GM12878 (cell line): ENCODE data around the gene AMHR2. TPM values are rescaled to one million over a fixed set of nuclear protein-coding genes. Genes with fewer than 3 reads are reported as not detected.
A peak's percentile ranks its signal among the peaks of the same experiment; 100 is the strongest.

Experiments
- ATAC-seq: fragments of 200-7000 bp; cut with Tn5 transposase; 3 replicates; pipeline ENCODE4 v1.9.1; 2020; ENCODE audit warnings: mild to moderate bottlenecking, moderate library complexity
- BruUV-seq: library from RNA; stranded (reverse); fragments of 400-500 nt; replicated peaks from 2 replicates; lab custom pipeline; 2021; lab: Mats Ljungman, UMichigan
- CTCF ChIA-PET: fragments of 300-600 bp; sonication (Branson Sonifier 250); formaldehyde crosslinking; extraction: SDS; loops from one replicate; lab custom pipeline; 2021; ENCODE audit warnings: inconsistent platforms; lab: Yijun Ruan, JAX
- POLR2A ChIA-PET: fragments of 350-600 bp; formaldehyde crosslinking; extraction: SDS; loops from one replicate; lab custom pipeline; 2021; ENCODE audit warnings: inconsistent platforms; lab: Charles Lee
- RAD21 ChIA-PET: fragments of 300-600 bp; sonication (Branson Sonifier 250); formaldehyde crosslinking; loops from one replicate; lab custom pipeline; 2023; ENCODE audit warnings: antibody characterized with exemption; ENCODE audit not compliant: unreplicated experiment; lab: Charles Lee
- SMC1A ChIA-PET: fragments of 300-600 bp; sonication (Branson Sonifier 250); formaldehyde crosslinking; loops from one replicate; lab custom pipeline; 2023; ENCODE audit not compliant: unreplicated experiment, uncharacterized antibody; lab: Charles Lee
- DNase-seq: peaks from one replicate; pipeline ENCODE4 v3.0.0-alpha.2; 2011; ENCODE audit warnings: low read depth, low spot score
- FAIRE-seq: peaks from 3 replicates; lab custom pipeline; 2011; peaks lifted over from hg19 to GRCh38; lab: Jason Lieb, UNC
- H2AFZ ChIP-seq: 2 replicates; pipeline ENCODE4 v1.6.0; 2011; ENCODE audit warnings: low read depth, low read length, control low read depth; ENCODE audit not compliant: control insufficient read depth
- H3K27ac ChIP-seq: 2 replicates; pipeline ENCODE4 v1.5.1; 2011; ENCODE audit warnings: control low read depth; ENCODE audit not compliant: control insufficient read depth, insufficient read depth
- H3K27me3 ChIP-seq, 2 experiments: replicated peaks in 1 of 2; 2 replicates each; pipeline versions ENCODE4 v1.6.0 to v1.6.1; 2011; ENCODE audit warnings: low read length in 1 of 2; ENCODE audit not compliant: control insufficient read depth in 2 of 2, insufficient read depth in 2 of 2
- H3K36me3 ChIP-seq, 2 experiments: 2 replicates each; pipeline ENCODE4 v1.5.1; 2011; ENCODE audit warnings: low read length in 1 of 2; ENCODE audit not compliant: control insufficient read depth in 2 of 2, insufficient read depth in 2 of 2
- H3K4me1 ChIP-seq: 2 replicates; pipeline ENCODE4 v1.6.1; 2011; ENCODE audit warnings: mild to moderate bottlenecking, low read length, moderate library complexity, mixed read lengths; ENCODE audit not compliant: control insufficient read depth, insufficient read depth
- H3K4me2 ChIP-seq: 2 replicates; pipeline ENCODE4 v1.6.0; 2011; ENCODE audit warnings: control low read depth; ENCODE audit not compliant: control insufficient read depth, insufficient read depth
- H3K4me3 ChIP-seq: fragments of 200-600 bp; sonication (generic); 2 replicates; pipeline ENCODE4 v1.5.1; 2016
- H3K79me2 ChIP-seq: 2 replicates; pipeline ENCODE4 v1.6.0; 2011; ENCODE audit warnings: low read length; ENCODE audit not compliant: control insufficient read depth, insufficient read depth
- H3K9ac ChIP-seq: 2 replicates; pipeline ENCODE4 v1.8.0; 2011; ENCODE audit warnings: low read length, control low read depth, mixed read lengths; ENCODE audit not compliant: control insufficient read depth, insufficient read depth
- H3K9me3 ChIP-seq: replicated peaks from 3 replicates; pipeline ENCODE4 v1.5.1; 2011; ENCODE audit warnings: mild to moderate bottlenecking, low read length; ENCODE audit not compliant: control insufficient read depth, insufficient read depth
- H4K20me1 ChIP-seq: 2 replicates; pipeline ENCODE4 v1.6.0; 2011; ENCODE audit not compliant: control insufficient read depth, insufficient read depth
- ATF7 ChIP-seq: fragments of 450-650 bp; IDR thresholded peaks from 2 replicates; pipeline ENCODE4 v1.6.1; 2016; ENCODE audit warnings: low read depth, mild to moderate bottlenecking
- CBX3 ChIP-seq: fragments of 200-600 bp; sonication (generic); IDR thresholded peaks from 2 replicates; pipeline ENCODE4 v1.6.1; 2016; ENCODE audit warnings: low read depth, borderline replicate concordance
- E2F8 ChIP-seq: fragments of 450-650 bp; IDR thresholded peaks from 2 replicates; pipeline ENCODE4 v1.6.1; 2018; ENCODE audit warnings: mild to moderate bottlenecking, low read depth, moderate library complexity; ENCODE audit not compliant: partially characterized antibody
- FOXM1 ChIP-seq: IDR thresholded peaks from 2 replicates; pipeline ENCODE4 v1.6.1; 2012; ENCODE audit warnings: low read depth, mild to moderate bottlenecking, inconsistent platforms, low read length, moderate library complexity
- MEF2A ChIP-seq: IDR thresholded peaks from 2 replicates; pipeline ENCODE4 v1.6.1; 2011; ENCODE audit warnings: low read depth, mild to moderate bottlenecking, low read length, moderate library complexity; ENCODE audit not compliant: insufficient read depth
- SMARCA5 ChIP-seq: fragments of 450-650 bp; IDR thresholded peaks from 2 replicates; pipeline ENCODE4 v1.6.1; 2017; ENCODE audit warnings: mild to moderate bottlenecking
- ZNF384 ChIP-seq: IDR thresholded peaks from 2 replicates; pipeline ENCODE4 v1.6.1; 2012; ENCODE audit warnings: low read depth, mild to moderate bottlenecking, low read length, improper control_type of control experiment, borderline replicate concordance
- ZSCAN29 ChIP-seq: fragments of 450-650 bp; IDR thresholded peaks from 2 replicates; pipeline ENCODE4 v1.6.1; 2017; ENCODE audit warnings: mild to moderate bottlenecking, moderate library complexity
- WGBS: methylation state at CpG from one replicate; pipeline ENCODE4 v1.1.6; 2016; ENCODE audit warnings: low lambda C conversion rate; ENCODE audit not compliant: insufficient replicate concordance, insufficient coverage; ENCODE audit errors: missing lambda C conversion rate; 5-methylcytosine and 5-hydroxymethylcytosine counted together
- in situ Hi-C: fragments of 300-500 bp; cut with MboI; formaldehyde crosslinking; loops from 9 replicates; pipeline ENCODE4 v1.14.3; 2018; ENCODE audit warnings: mixed read lengths
- intact Hi-C: fragments of 100-400 bp; cut with micrococcal nuclease; formaldehyde crosslinking; loops from one replicate; pipeline ENCODE4 v1.14.2; 2022; ENCODE audit not compliant: unreplicated experiment
- polyA plus RNA-seq, 11 experiments: library from polyadenylated mRNA; depleted of rRNA in 4 of 11; unstranded in 6 of 11; stranded (reverse) in 5 of 11; fragments of >200 nt; fragmentation: Nextera tagmentation in 4 of 11; fragmentation: Illumina TruSeq in 1 of 11; extraction: Ambion mirVana in 4 of 11; extraction: Trizol in 1 of 11; gene quantifications; 1 replicate in 1 of 11; 2 replicates in 10 of 11; pipeline versions ENCODE4 v1.2.1 to v1.2.3, GENCODE V29; 2011 to 2016; ENCODE audit warnings: inconsistent platforms in 2 of 11, missing spikeins in 2 of 11, low read depth in 1 of 11
- total RNA-seq, 4 experiments: library from RNA; depleted of rRNA in 3 of 4; stranded (reverse); fragments of >200 nt in 3 of 4; fragmentation: Illumina TruSeq in 1 of 4; extraction: Trizol in 1 of 4; gene quantifications; 2 replicates each; pipeline versions ENCODE4 v1.2.1 to v1.2.3, GENCODE V29; 2013 to 2021
- TF ChIP-seq, protein P1 (sequence below): fragments of 450-650 bp; IDR thresholded peaks from 2 replicates; pipeline ENCODE4 v1.6.1; 2017; ENCODE audit warnings: mild to moderate bottlenecking, moderate library complexity
- TF ChIP-seq, protein P2 (sequence below): fragments of 450-650 bp; IDR thresholded peaks from 2 replicates; pipeline ENCODE4 v1.6.1; 2016; ENCODE audit warnings: mild to moderate bottlenecking

The AMHR2 gene
- total and polyA plus RNA-seq, 10 of the 15 experiments (the other 5 are each of a cell fraction or from before 2014, with no cell fraction given) = 0.06 TPM; not detected in 9

- TF ChIP-seq, protein P1, sequence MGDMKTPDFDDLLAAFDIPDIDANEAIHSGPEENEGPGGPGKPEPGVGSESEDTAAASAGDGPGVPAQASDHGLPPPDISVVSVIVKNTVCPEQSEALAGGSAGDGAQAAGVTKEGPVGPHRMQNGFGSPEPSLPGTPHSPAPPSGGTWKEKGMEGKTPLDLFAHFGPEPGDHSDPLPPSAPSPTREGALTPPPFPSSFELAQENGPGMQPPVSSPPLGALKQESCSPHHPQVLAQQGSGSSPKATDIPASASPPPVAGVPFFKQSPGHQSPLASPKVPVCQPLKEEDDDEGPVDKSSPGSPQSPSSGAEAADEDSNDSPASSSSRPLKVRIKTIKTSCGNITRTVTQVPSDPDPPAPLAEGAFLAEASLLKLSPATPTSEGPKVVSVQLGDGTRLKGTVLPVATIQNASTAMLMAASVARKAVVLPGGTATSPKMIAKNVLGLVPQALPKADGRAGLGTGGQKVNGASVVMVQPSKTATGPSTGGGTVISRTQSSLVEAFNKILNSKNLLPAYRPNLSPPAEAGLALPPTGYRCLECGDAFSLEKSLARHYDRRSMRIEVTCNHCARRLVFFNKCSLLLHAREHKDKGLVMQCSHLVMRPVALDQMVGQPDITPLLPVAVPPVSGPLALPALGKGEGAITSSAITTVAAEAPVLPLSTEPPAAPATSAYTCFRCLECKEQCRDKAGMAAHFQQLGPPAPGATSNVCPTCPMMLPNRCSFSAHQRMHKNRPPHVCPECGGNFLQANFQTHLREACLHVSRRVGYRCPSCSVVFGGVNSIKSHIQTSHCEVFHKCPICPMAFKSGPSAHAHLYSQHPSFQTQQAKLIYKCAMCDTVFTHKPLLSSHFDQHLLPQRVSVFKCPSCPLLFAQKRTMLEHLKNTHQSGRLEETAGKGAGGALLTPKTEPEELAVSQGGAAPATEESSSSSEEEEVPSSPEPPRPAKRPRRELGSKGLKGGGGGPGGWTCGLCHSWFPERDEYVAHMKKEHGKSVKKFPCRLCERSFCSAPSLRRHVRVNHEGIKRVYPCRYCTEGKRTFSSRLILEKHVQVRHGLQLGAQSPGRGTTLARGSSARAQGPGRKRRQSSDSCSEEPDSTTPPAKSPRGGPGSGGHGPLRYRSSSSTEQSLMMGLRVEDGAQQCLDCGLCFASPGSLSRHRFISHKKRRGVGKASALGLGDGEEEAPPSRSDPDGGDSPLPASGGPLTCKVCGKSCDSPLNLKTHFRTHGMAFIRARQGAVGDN = peak; percentile 75
Observed at GRCh38 chr12:53378724-53379388, 44.8 kb upstream of the AMHR2 start (continued).

- H3K27ac ChIP-seq = peak overlapping the region; percentile 89
- H3K36me3 ChIP-seq = peaks cover 11% of the 10 kb centered on the region in 2 experiments; a peak in 3 of 4 replicates
- intact Hi-C loops = loop anchor here (1.0 to 5.0 kb wide), 3 partner anchors 43 to 122 kb away; partner anchors contain the start of genes AMHR2, PCBP2 and TARBP2
- peak overlapping the region; percentile 91 for H3K9ac ChIP-seq
- POLR2A ChIA-PET = interaction anchor here (0.6 to 2.7 kb wide), 24 partner anchors 12 to 1119 kb away, joined by 3 to 24 read pairs (median 5); partner anchors contain the start of genes AAAS, ATF7, ESPL1 and PRR13
- H4K20me1 ChIP-seq = peaks cover 4% of the 10 kb centered on the region; the same call in 1 of the 2 replicates
- CTCF ChIA-PET = interaction anchor here (0.9 to 3.1 kb wide), 14 partner anchors 25 to 296 kb away, joined by 3 to 32 read pairs (median 4); partner anchors contain the start of genes AAAS, ATP5MC2, CSAD and ZNF740
- peaks cover 25% of the 10 kb centered on the region for H3K4me1 ChIP-seq
- WGBS = under 1% methylated on average over 29 of the region's 29 CpGs
- no TSS peak for BruUV-seq
- H3K4me3 ChIP-seq = peak overlapping the region; percentile 62
- peaks cover 33% of the 10 kb centered on the region for H3K79me2 ChIP-seq
- no peaks in the 10 kb centered on the region; the same call in 2 of the 3 replicates for H3K9me3 ChIP-seq
- in situ Hi-C loops = no loop called here
- DNase-seq (peak; percentile 100), FAIRE-seq (peak; percentile 100), ATAC-seq (peak; percentile 84)
- SMC1A ChIA-PET = interaction anchor here (0.7 to 6.9 kb wide), 16 partner anchors 9 to 171 kb away, joined by 3 to 124 read pairs (median 4); partner anchors contain the start of genes AAAS and TARBP2
- peak overlapping the region; percentile 84 for H3K4me2 ChIP-seq
- RAD21 ChIA-PET = interaction anchor here (0.6 to 6.4 kb wide), 21 partner anchors 9 to 325 kb away, joined by 3 to 91 read pairs (median 4); partner anchors contain the start of genes AAAS, ESPL1, PRR13 and TARBP2
- peak overlapping the region; percentile 54 for H2AFZ ChIP-seq
- H3K27me3 ChIP-seq = no peaks in the 10 kb centered on the region
- peak; percentile 88 for TF ChIP-seq ATF7
- TF ChIP-seq, protein P2, sequence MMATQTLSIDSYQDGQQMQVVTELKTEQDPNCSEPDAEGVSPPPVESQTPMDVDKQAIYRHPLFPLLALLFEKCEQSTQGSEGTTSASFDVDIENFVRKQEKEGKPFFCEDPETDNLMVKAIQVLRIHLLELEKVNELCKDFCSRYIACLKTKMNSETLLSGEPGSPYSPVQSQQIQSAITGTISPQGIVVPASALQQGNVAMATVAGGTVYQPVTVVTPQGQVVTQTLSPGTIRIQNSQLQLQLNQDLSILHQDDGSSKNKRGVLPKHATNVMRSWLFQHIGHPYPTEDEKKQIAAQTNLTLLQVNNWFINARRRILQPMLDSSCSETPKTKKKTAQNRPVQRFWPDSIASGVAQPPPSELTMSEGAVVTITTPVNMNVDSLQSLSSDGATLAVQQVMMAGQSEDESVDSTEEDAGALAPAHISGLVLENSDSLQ = peak; percentile 100
- no peak for TF ChIP-seq MEF2A
- no peak for TF ChIP-seq ZSCAN29
- TF ChIP-seq CBX3 = no peak
- no peak for TF ChIP-seq ZNF384
- TF ChIP-seq SMARCA5 = no peak
- TF ChIP-seq E2F8 = peak; percentile 67
- peak; percentile 75 for TF ChIP-seq FOXM1
Observed at GRCh38 chr12:53379389-53380103, 44.1 kb upstream of the AMHR2 start.
